C4-2B (cell line): ENCODE data around the gene RAB11FIP5.

ENCODE experiments used
- ZFX ChIP-seq: fragments of 450-650 bp; IDR thresholded peaks from 2 replicates; pipeline ENCODE4 v1.6.1; 2017
- TF ChIP-seq, protein P1 (sequence below): fragments of 450-650 bp; conservative IDR thresholded peaks from 2 replicates; pipeline ENCODE4 v1.5.1; 2017; ENCODE audit warnings: mild to moderate bottlenecking

DNA sequence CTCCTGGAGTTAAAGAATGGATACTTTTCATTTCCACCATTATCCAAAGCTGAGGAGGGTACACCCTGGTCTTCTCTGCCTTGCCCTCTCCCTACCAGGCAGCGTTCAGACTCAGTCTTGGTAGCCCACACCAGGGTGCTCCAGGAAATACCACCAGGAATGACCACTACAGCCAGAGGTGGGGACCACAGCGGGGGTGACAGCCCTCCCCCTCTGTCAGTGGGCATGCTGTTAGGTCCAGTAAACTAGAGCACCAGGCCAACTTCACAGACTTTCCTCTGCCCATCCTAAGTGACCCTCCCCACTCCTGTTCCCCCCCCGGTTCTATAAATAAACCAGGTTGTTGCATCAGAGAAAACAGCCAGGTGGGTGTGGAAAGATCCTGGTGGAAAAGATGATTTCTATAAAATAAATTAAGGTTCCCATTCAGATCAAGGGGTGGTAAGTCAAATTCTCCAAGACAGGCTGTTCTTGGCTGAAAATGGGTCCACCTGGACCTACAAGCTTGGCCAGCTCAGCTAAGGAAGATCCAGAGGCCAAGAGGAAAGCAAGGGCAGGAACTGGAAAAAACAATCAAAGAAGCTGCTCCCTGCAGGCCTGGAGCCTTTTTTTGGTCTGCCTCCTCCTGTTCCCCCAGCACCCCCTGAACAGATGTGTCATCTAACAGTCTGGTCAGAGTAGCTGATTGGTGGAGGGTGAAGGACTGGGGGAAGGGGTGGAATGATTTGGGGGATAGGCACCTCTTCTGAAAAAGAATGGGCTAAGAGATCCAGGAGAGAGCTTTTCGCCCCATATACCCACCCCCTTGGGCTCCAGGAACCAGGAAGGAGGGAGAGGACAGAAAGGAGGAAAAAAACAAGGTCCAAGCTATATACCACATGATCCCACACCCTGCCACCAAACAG, 2.3 kb downstream of the RAB11FIP5 start:
- TF ChIP-seq, protein P1, sequence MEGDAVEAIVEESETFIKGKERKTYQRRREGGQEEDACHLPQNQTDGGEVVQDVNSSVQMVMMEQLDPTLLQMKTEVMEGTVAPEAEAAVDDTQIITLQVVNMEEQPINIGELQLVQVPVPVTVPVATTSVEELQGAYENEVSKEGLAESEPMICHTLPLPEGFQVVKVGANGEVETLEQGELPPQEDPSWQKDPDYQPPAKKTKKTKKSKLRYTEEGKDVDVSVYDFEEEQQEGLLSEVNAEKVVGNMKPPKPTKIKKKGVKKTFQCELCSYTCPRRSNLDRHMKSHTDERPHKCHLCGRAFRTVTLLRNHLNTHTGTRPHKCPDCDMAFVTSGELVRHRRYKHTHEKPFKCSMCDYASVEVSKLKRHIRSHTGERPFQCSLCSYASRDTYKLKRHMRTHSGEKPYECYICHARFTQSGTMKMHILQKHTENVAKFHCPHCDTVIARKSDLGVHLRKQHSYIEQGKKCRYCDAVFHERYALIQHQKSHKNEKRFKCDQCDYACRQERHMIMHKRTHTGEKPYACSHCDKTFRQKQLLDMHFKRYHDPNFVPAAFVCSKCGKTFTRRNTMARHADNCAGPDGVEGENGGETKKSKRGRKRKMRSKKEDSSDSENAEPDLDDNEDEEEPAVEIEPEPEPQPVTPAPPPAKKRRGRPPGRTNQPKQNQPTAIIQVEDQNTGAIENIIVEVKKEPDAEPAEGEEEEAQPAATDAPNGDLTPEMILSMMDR: no peak
- TF ChIP-seq ZFX: no peak
